Mucosa of gallbladder (tissue), 1 donor: ENCODE data around the gene SCRT2. TPM values are rescaled to one million over a fixed set of nuclear protein-coding genes. Genes with fewer than 3 reads are reported as not detected.

Source experiments
- DNase-seq: peaks from one replicate; pipeline ENCODE4 v3.0.0-alpha.2; 2020; ENCODE audit warnings: low spot score
- total RNA-seq: library from RNA; stranded (reverse); gene quantifications from one replicate; pipeline ENCODE4 v1.2.1, GENCODE V29; 2021
- donor health status: DM: no; HTN: no; CAD: no.

The SCRT2 gene
- total RNA-seq, 1 donor from 2014 or later = not detected

DNA sequence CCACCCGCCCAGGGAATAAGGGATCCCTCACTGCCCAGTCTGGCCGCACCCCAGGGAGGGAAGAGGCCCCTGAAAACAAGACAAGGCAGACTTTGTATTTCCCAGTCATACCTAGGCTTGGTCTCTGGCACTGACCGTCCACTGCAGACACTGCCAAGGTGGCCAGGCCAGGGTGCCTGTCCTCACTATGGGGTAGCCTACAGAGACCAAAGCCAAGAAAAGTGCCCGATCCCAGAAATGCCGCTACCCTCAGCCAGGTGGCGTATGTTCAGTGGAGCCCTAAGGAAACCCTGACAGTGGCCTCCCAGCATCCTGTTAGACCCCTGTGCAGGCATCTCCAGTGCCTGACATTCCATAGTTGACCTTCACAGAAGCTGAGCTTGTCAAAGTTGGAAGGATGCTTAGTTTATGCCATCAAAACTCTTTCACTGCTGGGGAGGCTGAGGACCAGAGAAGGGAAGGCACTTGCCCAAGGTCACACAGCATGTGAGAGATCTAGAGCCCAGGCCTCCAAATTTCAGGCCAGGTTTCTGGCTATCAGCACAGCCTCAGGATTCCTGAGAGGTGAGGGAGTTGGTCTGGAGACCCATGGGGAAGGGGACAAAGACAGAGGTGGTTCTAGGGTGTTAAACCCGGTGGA lies 2.5 kb downstream of the SCRT2 start:
- no peak for DNase-seq

- DNase-seq = no peak
Measured at GRCh38 chr20:671252-672030, 4.2 kb downstream of the SCRT2 start.

DNA sequence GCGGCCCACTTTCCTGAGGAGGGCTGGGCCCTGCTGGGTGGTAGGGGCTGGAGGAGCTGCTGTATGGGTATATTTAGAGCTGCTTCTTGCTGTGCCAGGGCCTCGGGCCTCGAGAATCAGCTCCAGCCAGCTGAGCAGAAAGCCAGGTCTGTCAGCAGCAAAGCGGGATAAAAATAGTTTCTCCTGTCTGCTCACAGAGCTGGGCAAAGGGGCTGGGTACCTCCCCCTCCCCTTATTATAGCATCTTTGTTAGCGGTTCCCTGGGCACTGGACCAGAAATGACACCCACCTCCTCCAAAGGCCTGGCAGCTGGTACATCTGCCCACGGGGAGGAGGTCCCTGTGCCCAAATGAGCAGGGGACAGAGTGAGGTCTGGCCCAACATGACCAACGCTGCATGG lies 6.0 kb downstream of the SCRT2 start:
- no peak for DNase-seq

GRCh38 chr20:668638-669037 lies 7.0 kb downstream of the SCRT2 start:
- no peak for DNase-seq

- no peak for DNase-seq
Measured at GRCh38 chr20:668050-668449, 7.6 kb downstream of the SCRT2 start.

GRCh38 chr20:667351-668034 lies 8.1 kb downstream of the SCRT2 start:
- peak; percentile 49 for DNase-seq

DNA sequence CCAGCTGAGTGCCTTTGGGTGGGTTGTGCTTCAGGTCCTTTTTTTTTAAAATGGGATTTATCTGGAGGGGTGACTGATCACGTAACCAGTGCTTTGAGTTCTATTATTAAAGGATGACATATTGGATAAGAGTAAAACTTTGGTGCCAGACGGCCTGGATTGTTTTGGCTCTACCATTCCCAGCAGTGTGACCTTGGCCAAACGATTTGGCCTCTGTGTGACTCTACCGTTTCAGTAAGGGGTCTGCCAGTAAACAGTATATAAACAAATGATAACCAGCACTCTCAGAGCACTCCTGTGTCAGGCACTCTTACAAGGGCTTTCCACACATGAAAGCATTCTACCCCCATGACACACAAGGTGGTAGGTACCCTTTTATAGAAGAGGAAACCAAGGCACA lies 8.7 kb downstream of the SCRT2 start:
- DNase-seq = no peak

- DNase-seq = no peak
Measured at GRCh38 chr20:665276-665675, 10.3 kb downstream of the SCRT2 start.

DNA sequence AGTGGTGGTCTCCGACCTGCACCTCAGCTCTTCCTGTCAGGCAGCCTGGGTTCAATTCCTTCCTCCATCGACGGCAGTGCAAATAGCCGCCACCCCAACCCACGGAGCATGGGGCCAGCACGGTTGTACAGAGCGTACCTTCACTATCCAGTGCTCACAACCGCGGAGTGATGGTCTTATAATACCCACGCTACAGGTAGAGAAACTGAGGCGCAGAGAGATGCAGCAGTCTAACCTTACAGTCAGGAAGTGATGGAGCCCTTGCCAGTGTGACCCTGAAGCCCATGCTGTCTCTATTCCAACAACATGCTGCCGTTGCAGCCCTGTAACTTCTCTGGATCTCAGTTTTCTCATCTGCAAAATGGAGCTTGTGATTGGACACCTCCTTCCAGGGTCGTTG lies 11.0 kb downstream of the SCRT2 start:
- DNase-seq = no peak

DNA sequence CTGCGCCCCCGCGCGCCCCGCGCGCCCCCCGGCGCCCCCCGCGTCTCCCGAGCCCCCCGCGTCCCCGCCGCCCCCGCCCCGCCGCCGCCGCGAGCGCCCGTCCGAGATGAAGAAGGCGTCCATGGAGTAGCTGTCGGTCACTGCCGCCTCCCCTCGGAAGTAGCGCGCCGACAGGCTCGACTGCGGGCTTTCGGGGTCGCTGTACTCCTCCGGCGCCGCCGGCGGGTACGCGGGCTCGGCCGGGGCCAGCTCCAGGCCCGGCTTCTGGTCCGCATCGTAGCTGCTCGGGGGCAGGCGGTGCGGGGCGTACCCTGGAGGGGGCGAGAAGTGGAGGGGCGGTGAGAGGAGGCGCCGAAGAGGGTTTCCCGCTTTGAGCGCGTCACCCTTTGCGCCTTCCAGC lies 11.5 kb downstream of the SCRT2 start:
- no peak for DNase-seq

- no peak for DNase-seq
Measured at GRCh38 chr20:663315-664090, 12.1 kb downstream of the SCRT2 start.

- DNase-seq = no peak
Measured at GRCh38 chr20:662277-663192, 13.1 kb downstream of the SCRT2 start.

DNA sequence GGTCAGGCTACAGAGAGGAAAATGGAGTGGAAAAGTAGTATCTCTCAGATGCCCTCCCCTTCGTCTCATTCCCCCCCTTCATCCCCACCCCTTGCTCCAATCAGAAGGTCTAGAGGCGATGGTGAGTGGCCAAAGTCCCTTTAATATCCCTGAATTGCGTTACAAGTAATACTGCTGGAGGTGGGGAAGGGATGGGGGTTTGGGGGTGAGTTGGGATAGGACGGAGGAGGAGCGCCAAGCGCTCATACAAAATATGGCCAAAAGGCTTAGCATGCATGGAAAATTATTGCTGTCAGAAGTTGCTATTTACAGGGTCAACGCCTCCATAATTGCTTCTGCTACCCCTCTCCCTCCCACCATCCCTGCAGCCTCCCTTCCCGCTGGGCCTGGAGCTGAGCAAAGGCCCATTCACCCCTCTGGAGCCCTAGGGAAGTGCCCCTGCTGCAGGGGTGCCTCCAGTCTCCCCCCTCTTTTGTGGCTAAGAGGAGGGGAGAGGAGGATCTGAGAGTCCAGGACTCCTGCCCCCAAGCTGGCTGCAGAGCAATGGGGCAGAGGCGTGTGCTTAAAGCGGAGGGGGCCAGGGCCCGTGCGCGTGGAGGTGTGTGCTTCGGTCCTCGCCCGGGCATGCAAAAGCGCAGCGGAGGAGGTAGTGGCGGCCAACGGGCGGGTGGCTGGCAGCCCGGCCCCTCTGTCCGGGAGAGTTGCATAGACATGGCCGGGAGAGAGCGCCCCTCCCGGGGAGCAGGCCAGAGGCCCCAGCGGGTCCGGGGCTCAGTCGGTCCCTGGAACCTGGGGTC lies 13.9 kb downstream of the SCRT2 start:
- DNase-seq = no peak

DNA sequence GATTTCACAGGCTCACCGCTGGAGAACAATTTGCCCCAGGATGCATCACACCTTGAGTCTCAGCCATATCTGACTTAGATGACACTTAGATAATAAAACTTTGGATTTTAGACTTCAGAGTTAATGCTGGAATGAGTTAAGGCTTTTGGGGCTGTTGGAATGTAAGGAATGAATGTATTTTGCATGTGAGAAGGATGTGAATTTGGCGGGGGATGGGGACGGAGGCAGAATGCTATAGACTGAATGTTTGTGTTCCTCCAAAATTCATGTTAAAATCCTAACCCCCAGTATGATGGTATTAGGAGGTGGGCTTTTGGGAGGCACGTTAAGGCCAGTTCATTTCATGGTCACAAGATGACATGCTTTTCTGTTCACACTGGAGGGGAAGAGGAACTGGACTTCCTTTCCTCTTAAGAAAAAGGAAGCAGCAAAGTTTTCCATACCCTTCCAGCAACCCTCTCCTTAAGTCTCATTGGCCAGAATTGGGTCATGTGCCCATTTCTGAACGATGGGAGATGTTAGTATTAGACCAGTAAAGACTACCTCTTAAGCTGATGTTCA lies 16.8 kb downstream of the SCRT2 start:
- no peak for DNase-seq

DNA sequence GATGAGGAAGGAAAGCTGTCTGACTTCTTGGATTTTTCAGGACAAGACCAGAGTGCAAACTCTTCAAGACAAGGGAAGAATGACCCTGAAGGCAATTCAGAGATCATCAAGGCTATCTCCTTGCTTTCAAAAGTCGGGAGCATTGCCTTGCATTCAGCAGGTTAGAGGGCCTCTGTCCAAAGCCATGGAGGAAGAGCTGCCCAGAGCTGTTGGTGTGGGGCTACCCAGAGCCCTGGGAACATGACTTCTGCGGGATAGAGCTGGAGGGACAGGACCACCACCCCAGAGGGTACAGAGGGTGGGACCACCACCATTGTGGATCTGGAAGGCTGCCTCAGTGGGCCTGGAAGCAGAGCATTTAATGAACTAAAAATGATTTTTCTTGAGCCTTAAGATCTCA lies 17.4 kb downstream of the SCRT2 start:
- DNase-seq = no peak

DNA sequence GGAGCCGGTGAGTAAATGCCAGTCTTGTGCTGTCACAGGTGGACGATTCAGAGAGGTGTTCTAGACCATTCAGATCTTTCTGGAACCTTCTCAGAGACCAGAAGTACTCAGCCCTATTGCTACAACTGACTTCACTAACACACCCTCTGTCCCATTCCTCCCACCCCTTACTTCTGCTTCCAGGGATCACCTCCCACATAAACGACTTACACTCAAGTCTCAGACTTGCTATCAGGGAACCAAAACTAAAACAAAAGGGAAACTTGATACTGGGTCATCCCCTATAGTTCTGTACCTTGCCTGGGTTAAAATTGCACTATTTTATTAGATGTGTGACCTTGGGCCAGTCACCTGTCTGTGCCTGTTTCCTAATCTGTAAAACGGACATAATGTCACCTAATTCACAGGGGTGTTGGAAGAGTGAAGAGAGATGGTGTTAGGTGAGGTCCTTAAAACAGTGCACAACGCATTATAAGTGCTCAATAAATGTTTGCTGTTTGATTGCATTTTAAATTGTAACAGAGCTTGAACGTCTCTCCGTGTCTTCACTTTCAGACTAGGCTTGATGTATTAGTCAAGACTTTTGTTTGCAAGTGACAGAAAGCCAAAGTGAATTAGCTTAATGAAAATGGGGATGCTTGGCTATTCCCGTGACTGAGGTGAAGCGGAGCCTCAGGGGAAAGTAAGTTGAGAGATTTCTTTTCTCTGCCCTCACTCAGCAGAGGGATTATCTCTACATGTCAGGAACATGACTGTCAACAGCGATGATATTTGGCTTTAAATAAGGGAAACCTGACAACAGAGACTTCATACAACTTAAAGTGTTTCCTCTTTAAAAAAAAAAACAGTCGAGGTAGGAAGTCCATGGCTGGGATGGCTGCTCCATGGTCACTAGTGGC lies 19.6 kb downstream of the SCRT2 start:
- DNase-seq = no peak

GRCh38 chr20:654417-654750 lies 21.2 kb downstream of the SCRT2 start:
- DNase-seq = no peak

DNA sequence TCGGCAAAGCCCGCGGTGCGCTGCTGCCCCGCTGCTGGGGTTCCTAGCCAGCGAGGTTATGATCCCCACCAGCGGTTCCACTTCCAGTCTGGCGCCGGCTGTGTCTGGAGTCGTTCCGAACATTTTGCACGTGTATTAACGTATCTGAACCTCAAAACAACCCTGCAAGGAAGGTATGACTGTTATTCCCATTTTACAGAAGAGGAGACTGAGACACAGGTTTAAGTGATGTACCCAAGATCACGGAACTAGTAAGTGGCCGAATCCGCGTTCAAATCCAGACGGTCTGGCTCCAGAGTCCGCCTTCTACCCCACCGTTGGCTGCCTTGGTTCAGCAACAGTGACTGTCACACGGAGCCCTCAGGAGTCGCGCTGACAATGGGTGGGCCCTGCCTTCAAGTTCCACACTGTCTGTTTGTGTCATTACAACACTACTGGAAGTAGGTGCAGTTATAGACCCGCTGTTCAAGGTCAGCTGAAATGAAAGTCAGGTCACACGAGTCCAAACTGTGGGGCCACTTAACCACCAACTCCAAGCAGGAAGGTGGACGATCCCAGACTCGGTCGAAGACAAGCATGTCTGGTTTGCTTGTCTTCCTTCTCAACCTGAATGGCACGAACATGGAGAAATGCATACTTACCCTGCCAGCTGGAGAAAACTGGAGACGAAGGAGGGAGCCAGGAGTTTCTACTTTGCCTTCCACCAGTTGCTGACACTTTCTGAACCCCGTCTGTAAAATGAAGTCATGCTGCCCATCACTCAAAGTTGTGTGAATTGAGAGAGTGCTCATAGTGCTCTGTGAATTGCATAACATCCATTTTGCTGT lies 21.8 kb downstream of the SCRT2 start:
- DNase-seq = no peak
